ENCODE results near the gene ADAM21.
"Not testable (repeated sequence)": the region's sequence is repeated elsewhere in the genome, so short reads cannot be mapped to it uniquely, and the experiment has no call there.

Gene ADAM21

DNA sequence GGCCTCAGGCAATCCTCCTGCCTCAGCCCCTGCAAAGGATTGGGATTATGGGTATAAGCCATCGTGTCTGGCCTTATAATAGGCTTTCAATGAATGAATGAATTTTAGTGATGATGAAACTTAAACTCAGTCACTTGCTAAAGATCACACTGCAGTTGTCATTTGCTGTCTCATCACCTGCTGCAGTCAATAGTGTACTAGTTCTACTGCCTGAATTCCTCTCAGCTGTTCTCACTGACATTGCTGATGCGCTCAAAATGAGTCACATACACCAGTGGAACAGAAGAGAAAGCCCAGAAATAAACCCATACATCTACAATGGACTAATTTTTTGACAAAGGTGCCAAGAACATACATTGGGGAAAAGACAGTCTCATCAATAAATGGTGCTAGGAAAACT is 29.4 kb upstream of the ADAM21 start:
- no peak for DNase-seq (ENCODE audit: low spot score)
- H3K27ac ChIP-seq: no peak overlapping the region
- TF ChIP-seq, protein P1, sequence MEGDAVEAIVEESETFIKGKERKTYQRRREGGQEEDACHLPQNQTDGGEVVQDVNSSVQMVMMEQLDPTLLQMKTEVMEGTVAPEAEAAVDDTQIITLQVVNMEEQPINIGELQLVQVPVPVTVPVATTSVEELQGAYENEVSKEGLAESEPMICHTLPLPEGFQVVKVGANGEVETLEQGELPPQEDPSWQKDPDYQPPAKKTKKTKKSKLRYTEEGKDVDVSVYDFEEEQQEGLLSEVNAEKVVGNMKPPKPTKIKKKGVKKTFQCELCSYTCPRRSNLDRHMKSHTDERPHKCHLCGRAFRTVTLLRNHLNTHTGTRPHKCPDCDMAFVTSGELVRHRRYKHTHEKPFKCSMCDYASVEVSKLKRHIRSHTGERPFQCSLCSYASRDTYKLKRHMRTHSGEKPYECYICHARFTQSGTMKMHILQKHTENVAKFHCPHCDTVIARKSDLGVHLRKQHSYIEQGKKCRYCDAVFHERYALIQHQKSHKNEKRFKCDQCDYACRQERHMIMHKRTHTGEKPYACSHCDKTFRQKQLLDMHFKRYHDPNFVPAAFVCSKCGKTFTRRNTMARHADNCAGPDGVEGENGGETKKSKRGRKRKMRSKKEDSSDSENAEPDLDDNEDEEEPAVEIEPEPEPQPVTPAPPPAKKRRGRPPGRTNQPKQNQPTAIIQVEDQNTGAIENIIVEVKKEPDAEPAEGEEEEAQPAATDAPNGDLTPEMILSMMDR (IDR thresholded peaks at IDR 0.05): no peak
- H3K4me3 ChIP-seq: no peak overlapping the region

DNA sequence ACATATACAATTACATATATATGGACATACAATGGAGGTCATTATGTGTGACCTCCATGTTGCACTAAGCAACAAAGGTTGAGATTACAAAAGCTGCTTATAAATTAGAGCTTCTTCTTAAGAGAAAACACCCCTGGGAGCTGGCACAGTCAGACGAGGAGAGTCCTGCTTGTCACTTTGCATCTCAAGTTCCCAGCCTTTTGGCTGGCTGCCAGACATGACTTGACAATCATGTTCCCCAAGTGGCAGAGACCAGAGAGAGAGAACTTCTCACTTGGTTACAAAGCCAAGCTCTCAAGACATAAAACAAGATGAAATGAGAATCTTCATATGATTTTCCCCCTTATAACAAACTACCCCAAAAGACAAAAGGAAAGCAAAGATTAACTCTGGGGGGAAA is 26.6 kb upstream of the ADAM21 start:
- DNase-seq (ENCODE audit: low spot score): no peak
- TF ChIP-seq, protein P1 (IDR thresholded peaks at IDR 0.05): no peak

DNA sequence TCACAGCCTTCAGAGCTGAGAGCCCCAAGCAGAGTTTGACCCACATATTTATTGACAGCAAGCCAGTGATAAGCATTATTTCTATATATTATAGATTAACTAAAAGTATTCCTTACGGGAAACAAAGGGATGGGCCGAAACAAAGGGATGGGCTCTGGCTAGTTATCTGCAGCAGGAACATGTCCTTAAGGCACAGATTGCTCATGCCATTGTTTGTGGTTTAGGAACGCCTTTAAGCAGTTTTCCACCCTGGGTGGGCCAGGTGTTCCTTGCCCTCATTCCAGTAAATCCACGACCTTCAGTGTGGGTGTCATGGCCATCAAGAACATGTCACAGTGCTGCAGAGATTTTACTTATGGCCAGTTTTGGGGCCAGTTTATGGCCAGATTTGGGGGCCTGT is 25.4 kb upstream of the ADAM21 start:
- DNase-seq (ENCODE audit: low spot score); H3K4me3 ChIP-seq; H3K27ac ChIP-seq: not testable (repeated sequence)

More for the DNA sequence above, 26.6 kb upstream of the ADAM21 start:
- Histone ChIP-seq H3K27ac (no peak overlapping the region), H3K4me3 (no peak overlapping the region)

- Histone ChIP-seq H3K27ac (no peak overlapping the region), H3K4me3 (no peak overlapping the region)
- no peak for DNase-seq (ENCODE audit: low spot score)
- TF ChIP-seq, protein P1 (IDR thresholded peaks at IDR 0.05): no peak
Measured at GRCh38 chr14:70436867-70437266, 15.1 kb upstream of the ADAM21 start.

- TF ChIP-seq, protein P1 (IDR thresholded peaks at IDR 0.05): no peak
- no peak for DNase-seq (ENCODE audit: low spot score)
- no peak overlapping the region for H3K4me3 ChIP-seq
- no peak overlapping the region for H3K27ac ChIP-seq
Measured at GRCh38 chr14:70441641-70442040, 10.3 kb upstream of the ADAM21 start.

GRCh38 chr14:70442750-70443149 is 9.2 kb upstream of the ADAM21 start:
- Histone ChIP-seq H3K4me3 (no peak overlapping the region), H3K27ac (no peak overlapping the region)
- TF ChIP-seq, protein P1 (IDR thresholded peaks at IDR 0.05): no peak
- no peak for DNase-seq (ENCODE audit: low spot score)

GRCh38 chr14:70448633-70449340 is 3.2 kb upstream of the ADAM21 start:
- TF ChIP-seq, protein P1 (IDR thresholded peaks at IDR 0.05): no peak
- Histone ChIP-seq H3K4me3 (no peak overlapping the region), H3K27ac (no peak overlapping the region)
- no peak for DNase-seq (ENCODE audit: low spot score)

All from coronary artery (tissue), 2 donors.